CD4-positive, alpha-beta memory T cell (primary cell): ENCODE results near the gene CAPN15. TPM values are rescaled to one million over a fixed set of nuclear protein-coding genes. Genes with fewer than 3 reads are reported as not detected.

Experiments used
- CTCF ChIA-PET: fragments of 350-600 bp; sonication (Branson Sonifier 250); formaldehyde crosslinking; loops from one replicate; lab custom pipeline; 2021; ENCODE audit warnings: inconsistent platforms; ENCODE audit not compliant: partially characterized antibody; lab: Charles Lee
- POLR2A ChIA-PET: fragments of 350-600 bp; sonication (Branson Sonifier 250); formaldehyde crosslinking; loops from one replicate; lab custom pipeline; 2021; ENCODE audit not compliant: partially characterized antibody; lab: Charles Lee
- DNase-seq, 5 donors: peaks; one replicate each; pipeline versions ENCODE4 v3.0.0 to v3.0.0-alpha.2; 2020 to 2022; ENCODE audit warnings: mixed read lengths in 1 of 5
- H3K27ac ChIP-seq: one replicate; pipeline ENCODE4 v1.7.0; 2013; ENCODE audit warnings: low read depth, low read length
- H3K27me3 ChIP-seq: 2 replicates; pipeline ENCODE4 v1.7.0; 2013; ENCODE audit warnings: mild to moderate bottlenecking, low read length, moderate library complexity; ENCODE audit not compliant: insufficient read depth
- H3K36me3 ChIP-seq: 2 replicates; pipeline ENCODE4 v1.7.0; 2013; ENCODE audit warnings: mild to moderate bottlenecking, low read length, moderate library complexity; ENCODE audit not compliant: insufficient read depth
- H3K4me1 ChIP-seq: 2 replicates; pipeline ENCODE4 v1.7.0; 2013; ENCODE audit warnings: mild to moderate bottlenecking, low read length, moderate library complexity; ENCODE audit not compliant: insufficient read depth
- H3K4me3 ChIP-seq, 2 donors: one replicate each; pipeline ENCODE4 v1.7.0; 2013; ENCODE audit warnings: low read length in 2 of 2, mild to moderate bottlenecking in 1 of 2
- H3K9me3 ChIP-seq, 2 donors: one replicate each; pipeline ENCODE4 v1.7.0; 2013; ENCODE audit warnings: low read length in 2 of 2, control low read depth in 1 of 2; ENCODE audit not compliant: control insufficient read depth in 1 of 2
- H3K27ac Mint-ChIP-seq, 7 donors: one replicate each; pipeline ENCODE4 v1.8.0; 2020 to 2021; ENCODE audit warnings: mixed read lengths in 7 of 7, mild to moderate bottlenecking in 6 of 7, inconsistent platforms in 3 of 7, moderate library complexity in 3 of 7
- H3K27me3 Mint-ChIP-seq, 2 donors: one replicate each; pipeline ENCODE4 v1.8.0; 2020 to 2021; ENCODE audit warnings: mixed read lengths in 2 of 2
- H3K36me3 Mint-ChIP-seq, 2 donors: one replicate each; pipeline ENCODE4 v1.8.0; 2020 to 2021; ENCODE audit warnings: mixed read lengths in 2 of 2, inconsistent platforms in 1 of 2, mild to moderate bottlenecking in 1 of 2
- H3K4me1 Mint-ChIP-seq, 4 donors: one replicate each; pipeline ENCODE4 v1.8.0; 2020 to 2021; ENCODE audit warnings: mixed read lengths in 4 of 4, mild to moderate bottlenecking in 1 of 4
- H3K4me3 Mint-ChIP-seq, 8 donors: one replicate each; pipeline ENCODE4 v1.8.0; 2020 to 2021; ENCODE audit warnings: mixed read lengths in 8 of 8, mild to moderate bottlenecking in 7 of 8, moderate library complexity in 6 of 8, inconsistent platforms in 3 of 8
- H3K9me3 Mint-ChIP-seq, 8 donors: one replicate each; pipeline ENCODE4 v1.8.0; 2020 to 2021; ENCODE audit warnings: mixed read lengths in 8 of 8, mild to moderate bottlenecking in 5 of 8, inconsistent platforms in 3 of 8, moderate library complexity in 1 of 8
- intact Hi-C: fragments of 100-400 bp; cut with micrococcal nuclease; formaldehyde crosslinking; loops from one replicate; pipeline ENCODE4 v1.15.1; 2023
- microRNA-seq: library from miRNA; unstranded; fragments of <30 nt; microRNA quantifications from one replicate; pipeline ENCODE4 v1.2.0, GENCODE V29; 2021; ENCODE audit warnings: borderline replicate concordance, borderline number of aligned reads, borderline microRNAs expressed, mixed read lengths
- polyA plus RNA-seq, 2 donors: library from polyadenylated mRNA; unstranded; fragments of 300-500 nt; fragmentation: Illumina TruSeq; gene quantifications; one replicate each; pipeline ENCODE4 v1.2.3, GENCODE V29; 2021
- total RNA-seq, 2 experiments: library from RNA; stranded (reverse); gene quantifications; one replicate each; pipeline ENCODE4 v1.2.3, GENCODE V29; 2021

The CAPN15 gene
- total and polyA plus RNA-seq, 4 experiments from 2014 or later, result 5.3 to 77.4 (median 44.0) TPM

- Histone ChIP-seq H3K4me3 (no peak overlapping the region), H3K27ac (no peak overlapping the region), H3K27me3 (no peaks in the 10 kb centered on the region), H3K4me1 (no peaks in the 10 kb centered on the region), H3K9me3 (no peaks in the 10 kb centered on the region), H3K36me3 (peaks cover 7% of the 10 kb centered on the region)
- ChIA-PET POLR2A (no interaction called here), CTCF (no interaction called here)
- intact Hi-C loops, result no loop called here
- Mint-ChIP-seq H3K27ac (no peak overlapping the region), H3K4me3 (no peak overlapping the region), H3K9me3 (peaks cover 0 to 2% (median 0%) of the 10 kb centered on the region in 8 donors), H3K27me3 (no peaks in the 10 kb centered on the region), H3K36me3 (peaks cover 7 to 9% of the 10 kb centered on the region in 2 donors), H3K4me1 (peaks cover 4 to 14% (median 10%) of the 10 kb centered on the region in 4 donors)
- DNase-seq, result no peak
These were observed 73.3 kb downstream of the CAPN15 start for GRCh38 chr16:600781-601180.

DNA sequence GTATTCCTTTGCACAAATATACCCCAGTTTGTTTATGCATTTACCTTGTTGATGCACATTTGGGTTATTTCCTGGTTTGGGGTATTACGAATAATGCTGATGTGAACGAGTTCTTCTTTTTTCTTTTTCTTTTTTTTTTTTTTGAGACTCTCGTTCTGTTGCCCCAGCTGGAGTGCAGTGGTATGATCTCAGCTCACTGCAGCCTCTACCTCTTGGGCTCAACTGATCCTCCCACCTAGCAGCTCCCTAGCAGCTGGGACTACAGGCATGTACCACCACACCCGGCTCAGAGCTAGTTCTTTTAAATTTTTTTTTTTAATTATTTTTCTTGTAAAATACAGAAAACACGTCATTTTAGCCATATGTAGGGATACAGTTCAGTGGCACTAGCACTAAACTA is 76.4 kb downstream of the CAPN15 start:
- no peaks in the 10 kb centered on the region for H3K27me3 Mint-ChIP-seq
- no peaks in the 10 kb centered on the region for H3K9me3 Mint-ChIP-seq
- POLR2A ChIA-PET, result no interaction called here
- Histone ChIP-seq H3K4me1 (no peaks in the 10 kb centered on the region), H3K4me3 (no peak overlapping the region), H3K36me3 (peaks cover 3% of the 10 kb centered on the region), H3K27me3 (no peaks in the 10 kb centered on the region), H3K27ac (no peak overlapping the region), H3K9me3 (no peaks in the 10 kb centered on the region)
- intact Hi-C loops, result no loop called here
- H3K4me3 Mint-ChIP-seq, result no peak overlapping the region
- CTCF ChIA-PET, result no interaction called here
- DNase-seq, result no peak
- no peak overlapping the region for H3K27ac Mint-ChIP-seq
- H3K4me1 Mint-ChIP-seq, result peaks cover 0 to 14% (median 6%) of the 10 kb centered on the region in 4 donors
- H3K36me3 Mint-ChIP-seq, result peaks cover 0 to 4% of the 10 kb centered on the region in 2 donors

Small RNA genes within 50 kb of the gene (microRNA-seq; reads per million reads assigned to microRNA genes)
- gene MIR3176 (1.9 reads per million), gene MIR5587 (not detected)

Other genes starting within 250 kb of the CAPN15 start
- gene ARHGDIG, start 247.1 kb upstream of the CAPN15 start, total RNA-seq, result under 1 TPM in 1 of 2 experiments, not detected in 1; 0.96 TPM
- gene ARHGDIG, start 247.1 kb upstream of the CAPN15 start, polyA plus RNA-seq, result not detected
- gene PDIA2, start 244.5 kb upstream of the CAPN15 start, total RNA-seq, result not detected
- gene PDIA2, start 244.5 kb upstream of the CAPN15 start, polyA plus RNA-seq, result not detected
- 10 to 100 TPM; 40.3 to 43.0 TPM for gene AXIN1, start 175.0 kb upstream of the CAPN15 start, total RNA-seq
- gene AXIN1, start 175.0 kb upstream of the CAPN15 start, polyA plus RNA-seq, result 1 to 10 TPM in 1 of 2 donors, under 1 TPM in 1; 0.67 to 6.0 TPM
- 10 to 100 TPM; 27.9 to 29.2 TPM for gene MRPL28, start 157.2 kb upstream of the CAPN15 start, total RNA-seq
- gene MRPL28, start 157.2 kb upstream of the CAPN15 start, polyA plus RNA-seq, result 10 to 100 TPM; 58.6 to 59.2 TPM
- 10 to 100 TPM; 72.2 to 73.5 TPM for gene PGAP6, start 145.7 kb upstream of the CAPN15 start, total RNA-seq
- gene PGAP6, start 145.7 kb upstream of the CAPN15 start, polyA plus RNA-seq, result 10 to 100 TPM; 22.7 to 40.5 TPM
- 10 to 100 TPM; 34.9 to 35.4 TPM for gene NME4, start 130.5 kb upstream of the CAPN15 start, total RNA-seq
- 10 to 100 TPM; 54.4 to 61.7 TPM for gene NME4, start 130.5 kb upstream of the CAPN15 start, polyA plus RNA-seq
- gene DECR2, start 125.8 kb upstream of the CAPN15 start, total RNA-seq, result 1 to 10 TPM; 5.1 to 7.3 TPM
- gene DECR2, start 125.8 kb upstream of the CAPN15 start, polyA plus RNA-seq, result 1 to 10 TPM; 3.4 to 4.1 TPM
- 10 to 100 TPM; 41.8 to 42.6 TPM for gene RAB11FIP3, start 102.1 kb upstream of the CAPN15 start, total RNA-seq
- gene RAB11FIP3, start 102.1 kb upstream of the CAPN15 start, polyA plus RNA-seq, result 1 to 10 TPM in 1 of 2 donors, under 1 TPM in 1; 0.15 to 4.6 TPM
- gene PRR35, start 32.7 kb downstream of the CAPN15 start, total RNA-seq, result not detected
- gene PRR35, start 32.7 kb downstream of the CAPN15 start, polyA plus RNA-seq, result not detected
- gene NHLRC4, start 39.3 kb downstream of the CAPN15 start, total RNA-seq, result 1 to 10 TPM; 2.4 to 3.2 TPM
- 1 to 10 TPM; 2.1 to 2.7 TPM for gene NHLRC4, start 39.3 kb downstream of the CAPN15 start, polyA plus RNA-seq
- gene PIGQ, start 42.3 kb downstream of the CAPN15 start, total RNA-seq, result 10 to 100 TPM; 61.4 to 63.3 TPM
- gene PIGQ, start 42.3 kb downstream of the CAPN15 start, polyA plus RNA-seq, result 10 to 100 TPM in 1 of 2 donors, 1 to 10 TPM in 1; 7.2 to 12.5 TPM
- gene RAB40C, start 62.4 kb downstream of the CAPN15 start, total RNA-seq, result 10 to 100 TPM; 22.0 to 25.6 TPM
- 10 to 100 TPM in 1 of 2 donors, 1 to 10 TPM in 1; 6.8 to 17.7 TPM for gene RAB40C, start 62.4 kb downstream of the CAPN15 start, polyA plus RNA-seq
- under 1 TPM; 0.67 to 0.86 TPM for gene WFIKKN1, start 103.3 kb downstream of the CAPN15 start, total RNA-seq
- under 1 TPM in 1 of 2 donors, not detected in 1; 0.09 TPM for gene WFIKKN1, start 103.3 kb downstream of the CAPN15 start, polyA plus RNA-seq
- 10 to 100 TPM; 68.4 to 74.1 TPM for gene METTL26, start 108.6 kb downstream of the CAPN15 start, total RNA-seq
- gene METTL26, start 108.6 kb downstream of the CAPN15 start, polyA plus RNA-seq, result 100 to 1,000 TPM in 1 of 2 donors, 10 to 100 TPM in 1; 90.1 to 106 TPM
- gene MCRIP2, start 114.1 kb downstream of the CAPN15 start, total RNA-seq, result 10 to 100 TPM; 28.3 to 30.5 TPM
- gene MCRIP2, start 114.1 kb downstream of the CAPN15 start, polyA plus RNA-seq, result 10 to 100 TPM; 34.6 to 45.5 TPM
- 10 to 100 TPM; 18.0 to 19.7 TPM for gene WDR90, start 121.7 kb downstream of the CAPN15 start, total RNA-seq
- 1 to 10 TPM in 1 of 2 donors, under 1 TPM in 1; 0.96 to 1.7 TPM for gene WDR90, start 121.7 kb downstream of the CAPN15 start, polyA plus RNA-seq
- 100 to 1,000 TPM; 254 to 263 TPM for gene RHOT2, start 140.4 kb downstream of the CAPN15 start, total RNA-seq
- 10 to 100 TPM; 46.6 to 54.3 TPM for gene RHOT2, start 140.4 kb downstream of the CAPN15 start, polyA plus RNA-seq
- gene RHBDL1, start 148.0 kb downstream of the CAPN15 start, total RNA-seq, result 1 to 10 TPM; 2.2 to 2.4 TPM
- gene RHBDL1, start 148.0 kb downstream of the CAPN15 start, polyA plus RNA-seq, result 1 to 10 TPM; 2.1 to 2.8 TPM
- gene STUB1, start 152.7 kb downstream of the CAPN15 start, total RNA-seq, result 100 to 1,000 TPM in 1 of 2 experiments, 10 to 100 TPM in 1; 97.2 to 110 TPM
- gene STUB1, start 152.7 kb downstream of the CAPN15 start, polyA plus RNA-seq, result 100 to 1,000 TPM; 147 to 181 TPM
- gene JMJD8, start 156.6 kb downstream of the CAPN15 start, total RNA-seq, result 10 to 100 TPM; 45.0 to 49.0 TPM
- 10 to 100 TPM; 43.9 to 60.3 TPM for gene JMJD8, start 156.6 kb downstream of the CAPN15 start, polyA plus RNA-seq
- 10 to 100 TPM; 15.5 to 16.1 TPM for gene WDR24, start 162.7 kb downstream of the CAPN15 start, total RNA-seq
- gene WDR24, start 162.7 kb downstream of the CAPN15 start, polyA plus RNA-seq, result 10 to 100 TPM; 10.2 to 12.2 TPM
- 10 to 100 TPM; 58.4 to 59.5 TPM for gene FBXL16, start 178.1 kb downstream of the CAPN15 start, total RNA-seq
- gene FBXL16, start 178.1 kb downstream of the CAPN15 start, polyA plus RNA-seq, result 10 to 100 TPM in 1 of 2 donors, 1 to 10 TPM in 1; 9.3 to 38.6 TPM
- 1 to 10 TPM; 6.9 to 7.7 TPM for gene METRN, start 187.4 kb downstream of the CAPN15 start, total RNA-seq
- gene METRN, start 187.4 kb downstream of the CAPN15 start, polyA plus RNA-seq, result 10 to 100 TPM in 1 of 2 donors, 1 to 10 TPM in 1; 8.3 to 18.8 TPM
- 10 to 100 TPM; 21.5 to 23.5 TPM for gene ANTKMT, start 193.4 kb downstream of the CAPN15 start, total RNA-seq
- 10 to 100 TPM; 14.5 to 36.4 TPM for gene ANTKMT, start 193.4 kb downstream of the CAPN15 start, polyA plus RNA-seq
- gene CCDC78, start 198.7 kb downstream of the CAPN15 start, total RNA-seq, result 1 to 10 TPM; 4.5 to 5.1 TPM
- not detected for gene CCDC78, start 198.7 kb downstream of the CAPN15 start, polyA plus RNA-seq
- gene HAGHL, start 199.4 kb downstream of the CAPN15 start, total RNA-seq, result 10 to 100 TPM; 17.2 to 24.4 TPM
- gene HAGHL, start 199.4 kb downstream of the CAPN15 start, polyA plus RNA-seq, result 1 to 10 TPM; 2.2 to 4.0 TPM
- gene CIAO3, start 213.3 kb downstream of the CAPN15 start, total RNA-seq, result 10 to 100 TPM; 58.2 TPM
- gene CIAO3, start 213.3 kb downstream of the CAPN15 start, polyA plus RNA-seq, result 10 to 100 TPM; 10.8 to 26.1 TPM
- not detected for gene MSLN, start 233.0 kb downstream of the CAPN15 start, total RNA-seq
- not detected for gene MSLN, start 233.0 kb downstream of the CAPN15 start, polyA plus RNA-seq